Liver (tissue), 9 donors: Measurements from ENCODE around the gene PRPF31. TPM values are rescaled to one million over a fixed set of nuclear protein-coding genes. Genes with fewer than 3 reads are reported as not detected.

ENCODE experiments used
- DNase-seq: peaks from one replicate; pipeline ENCODE4 v3.0.0-alpha.2; 2017; ENCODE audit warnings: low spot score
- H3K27ac ChIP-seq, 2 donors: one replicate each; pipeline ENCODE4 v1.7.0; 2013; ENCODE audit warnings: inconsistent platforms in 2 of 2, low read length in 2 of 2, control low read depth in 1 of 2, low read depth in 1 of 2, mild to moderate bottlenecking in 1 of 2
- H3K27me3 ChIP-seq, 4 donors: one replicate each; pipeline versions ENCODE4 v1.6.1 to v1.7.0; 2013; ENCODE audit warnings: low read length in 3 of 4, inconsistent platforms in 1 of 4, mild to moderate bottlenecking in 1 of 4, moderate library complexity in 1 of 4; ENCODE audit not compliant: control insufficient read depth in 4 of 4, insufficient read depth in 4 of 4
- H3K36me3 ChIP-seq, 4 donors: one replicate each; pipeline versions ENCODE4 v1.6.1 to v1.7.0; 2013; ENCODE audit warnings: low read length in 3 of 4, mild to moderate bottlenecking in 3 of 4, low read depth in 1 of 4, moderate library complexity in 1 of 4; ENCODE audit not compliant: control insufficient read depth in 4 of 4, insufficient read depth in 3 of 4
- H3K4me1 ChIP-seq, 4 donors: one replicate each; pipeline versions ENCODE4 v1.6.1 to v1.7.0; 2013; ENCODE audit warnings: low read length in 3 of 4, mild to moderate bottlenecking in 3 of 4, moderate library complexity in 1 of 4; ENCODE audit not compliant: control insufficient read depth in 4 of 4, insufficient read depth in 4 of 4
- H3K4me3 ChIP-seq, 3 donors: one replicate each; pipeline versions ENCODE4 v1.6.1 to v1.7.0; 2013; ENCODE audit warnings: low read length in 3 of 3, control low read depth in 1 of 3, low read depth in 1 of 3, mild to moderate bottlenecking in 1 of 3
- H3K9ac ChIP-seq, 2 donors: one replicate each; pipeline ENCODE4 v1.7.0; 2013; ENCODE audit warnings: low read length in 2 of 2, mild to moderate bottlenecking in 2 of 2, moderate library complexity in 2 of 2, control low read depth in 1 of 2, low read depth in 1 of 2
- H3K9me3 ChIP-seq, 4 donors: one replicate each; pipeline versions ENCODE4 v1.6.1 to v1.7.0; 2013; ENCODE audit warnings: low read length in 3 of 4; ENCODE audit not compliant: control insufficient read depth in 4 of 4
- EGR1 ChIP-seq, 2 donors: IDR thresholded peaks; 2 replicates each; pipeline ENCODE4 v1.6.1; 2016 to 2018; ENCODE audit warnings: antibody characterized with exemption in 2 of 2, low read depth in 2 of 2
- FOXA1 ChIP-seq: IDR thresholded peaks from 2 replicates; pipeline ENCODE4 v1.6.1; 2016; ENCODE audit warnings: antibody characterized with exemption
- FOXA2 ChIP-seq: IDR thresholded peaks from 2 replicates; pipeline ENCODE4 v1.6.1; 2016; ENCODE audit warnings: antibody characterized with exemption
- GABPA ChIP-seq, 2 donors: IDR thresholded peaks in 1 of 2; conservative IDR thresholded peaks in 1 of 2; 2 replicates each; pipeline ENCODE4 v1.6.1; 2016; ENCODE audit warnings: antibody characterized with exemption in 2 of 2, mild to moderate bottlenecking in 1 of 2, moderate library complexity in 1 of 2
- HNF4A ChIP-seq, 2 donors: conservative IDR thresholded peaks; 2 replicates each; pipeline ENCODE4 v1.6.1; 2016; ENCODE audit warnings: antibody characterized with exemption in 2 of 2, mild to moderate bottlenecking in 2 of 2
- HNF4G ChIP-seq: IDR thresholded peaks from 2 replicates; pipeline ENCODE4 v1.6.1; 2016; ENCODE audit warnings: antibody characterized with exemption
- JUND ChIP-seq, 2 donors: IDR thresholded peaks; 2 replicates each; pipeline ENCODE4 v1.6.1; 2016; ENCODE audit warnings: antibody characterized with exemption in 2 of 2
- NR2F2 ChIP-seq: IDR thresholded peaks from 2 replicates; pipeline ENCODE4 v1.6.1; 2016; ENCODE audit warnings: antibody characterized with exemption
- RAD21 ChIP-seq, 2 donors: IDR thresholded peaks; 2 replicates each; pipeline ENCODE4 v1.6.1; 2016; ENCODE audit warnings: antibody characterized with exemption in 2 of 2, mild to moderate bottlenecking in 2 of 2
- RXRA ChIP-seq, 2 donors: IDR thresholded peaks; 2 replicates each; pipeline ENCODE4 v1.6.1; 2017 to 2018; ENCODE audit warnings: antibody characterized with exemption in 2 of 2, mild to moderate bottlenecking in 1 of 2
- SP1 ChIP-seq: IDR thresholded peaks from 2 replicates; pipeline ENCODE4 v1.6.1; 2018; ENCODE audit warnings: antibody characterized with exemption, mild to moderate bottlenecking
- TAF1 ChIP-seq: conservative IDR thresholded peaks from 2 replicates; pipeline ENCODE4 v1.6.1; 2016; ENCODE audit warnings: antibody characterized with exemption, mild to moderate bottlenecking
- YY1 ChIP-seq: IDR thresholded peaks from 2 replicates; pipeline ENCODE4 v1.6.1; 2016; ENCODE audit warnings: antibody characterized with exemption, mild to moderate bottlenecking
- WGBS: extraction: QIAGEN DNeasy Blood & Tissue Kit; methylation state at CpG from one replicate; pipeline ENCODE4 v1.1.7; 2013; 5-methylcytosine and 5-hydroxymethylcytosine counted together
- polyA plus RNA-seq, 2 donors: library from polyadenylated mRNA; stranded (reverse) in 1 of 2; unstranded in 1 of 2; fragments of 200-250 nt in 1 of 2; fragments of >200 nt in 1 of 2; fragmentation: Nextera tagmentation in 1 of 2; extraction: Ambion mirVana in 1 of 2; gene quantifications; one replicate each; pipeline versions ENCODE4 v1.2.1 to v1.2.3, GENCODE V29; 2013 to 2015
- total RNA-seq, 2 donors: library from RNA; depleted of rRNA; stranded (reverse); fragments of >200 nt; gene quantifications; one replicate each; pipeline ENCODE4 v1.2.3, GENCODE V29; 2014
- TF ChIP-seq, protein P1 (sequence below): fragments of 150-350 bp; IDR thresholded peaks from 2 replicates; pipeline ENCODE4 v1.5.1; 2017; ENCODE audit warnings: improper control_type of control experiment, low read depth, low read length; ENCODE audit not compliant: missing input control
- TF ChIP-seq, protein P2 (sequence below): IDR thresholded peaks from 2 replicates; pipeline ENCODE4 v1.6.1; 2016; ENCODE audit warnings: antibody characterized with exemption
- TF ChIP-seq, protein P3 (sequence below): IDR thresholded peaks from 2 replicates; pipeline ENCODE4 v1.6.1; 2016; ENCODE audit warnings: antibody characterized with exemption, mild to moderate bottlenecking
- TF ChIP-seq, protein P4 (sequence below): IDR thresholded peaks from 2 replicates; pipeline ENCODE4 v1.6.1; 2016; ENCODE audit warnings: antibody characterized with exemption
- TF ChIP-seq, protein P5 (sequence below): IDR thresholded peaks from 2 replicates; pipeline ENCODE4 v1.6.1; 2016; ENCODE audit warnings: antibody characterized with exemption
- donor health status: healthy.
- donor health status: healthy.
- donor health status: healthy.
- donor health status: healthy.
- donor health status: healthy.

The PRPF31 gene
- total and polyA plus RNA-seq, 4 donors, result 23.8 to 33.0 (median 28.7) TPM

DNA sequence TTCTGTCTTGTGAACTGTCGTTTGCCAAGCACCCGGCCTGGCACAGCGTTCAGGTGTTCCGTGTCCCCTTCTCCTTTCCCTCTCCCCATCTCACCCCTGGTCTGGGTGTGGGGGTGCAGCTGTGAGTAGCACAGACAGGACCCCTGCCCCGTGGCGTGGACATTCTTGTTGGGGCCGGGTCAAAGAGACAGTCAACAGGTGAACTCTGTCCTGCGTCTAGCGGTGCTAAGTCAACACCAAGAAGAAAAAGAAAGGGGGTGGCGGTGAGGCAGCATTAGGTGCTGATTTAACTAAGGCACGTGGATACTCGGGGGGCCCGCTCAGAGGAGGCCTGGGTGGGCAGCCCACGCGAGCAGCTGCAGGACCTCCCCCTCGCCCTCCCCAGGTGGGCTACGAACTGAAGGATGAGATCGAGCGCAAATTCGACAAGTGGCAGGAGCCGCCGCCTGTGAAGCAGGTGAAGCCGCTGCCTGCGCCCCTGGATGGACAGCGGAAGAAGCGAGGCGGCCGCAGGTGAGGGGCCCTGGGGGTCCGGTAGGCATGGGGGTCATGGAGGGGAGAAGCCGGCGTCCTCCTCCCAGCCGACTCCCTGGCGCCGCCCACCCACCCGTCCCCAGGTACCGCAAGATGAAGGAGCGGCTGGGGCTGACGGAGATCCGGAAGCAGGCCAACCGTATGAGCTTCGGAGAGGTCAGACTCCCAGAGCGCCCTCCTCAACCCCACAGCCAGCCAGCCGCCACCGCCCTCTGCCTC is 12.3 kb downstream of the PRPF31 start:
- Histone ChIP-seq H3K4me3 (no peak overlapping the region), H3K27ac (no peak overlapping the region), H3K9me3 (no peaks in the 10 kb centered on the region), H3K9ac (no peak overlapping the region), H3K27me3 (no peaks in the 10 kb centered on the region), H3K36me3 (peaks cover 7 to 82% (median 36%) of the 10 kb centered on the region in 4 donors), H3K4me1 (no peaks in the 10 kb centered on the region)
- DNase-seq, result no peak
- TF ChIP-seq HNF4G, result no peak
- TF ChIP-seq NR2F2, result no peak
- WGBS, result 92% methylated on average over 44 of the region's 44 CpGs

DNA sequence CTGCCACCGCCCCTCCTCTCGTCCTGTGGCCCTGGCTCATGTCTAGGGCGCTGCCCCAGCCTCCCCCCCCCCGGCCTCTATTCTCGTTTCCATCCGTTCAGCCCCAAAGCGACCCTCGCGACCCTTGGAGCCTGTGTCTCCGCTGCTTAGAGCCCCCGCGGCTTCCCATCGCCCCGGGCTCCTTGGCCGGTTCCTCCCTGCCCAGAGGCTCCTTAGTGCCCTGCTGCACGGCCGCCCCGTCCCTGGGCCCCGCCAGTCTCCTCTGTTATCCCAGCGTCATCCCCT is 12.8 kb downstream of the PRPF31 start:
- peaks cover 7 to 77% (median 33%) of the 10 kb centered on the region in 4 donors for H3K36me3 ChIP-seq
- no peak overlapping the region for H3K4me3 ChIP-seq
- TF ChIP-seq FOXA2 (no peak), FOXA1 (no peak), RAD21 (IDR thresholded peaks at IDR 0.05) (no peak), SP1 (no peak), RXRA (IDR thresholded peaks at IDR 0.05) (no peak), TAF1 (no peak), EGR1 (IDR thresholded peaks at IDR 0.05; ENCODE audit: low read depth in 2 of 2) (no peak), HNF4A (conservative IDR thresholded peaks at IDR 0.05) (no peak), YY1 (no peak), HNF4G (no peak), NR2F2 (no peak), GABPA (IDR thresholded peaks at IDR 0.05 in 1 of 2, conservative IDR thresholded peaks at IDR 0.05 in 1 of 2) (no peak), JUND (IDR thresholded peaks at IDR 0.05) (no peak)
- TF ChIP-seq, protein P1, sequence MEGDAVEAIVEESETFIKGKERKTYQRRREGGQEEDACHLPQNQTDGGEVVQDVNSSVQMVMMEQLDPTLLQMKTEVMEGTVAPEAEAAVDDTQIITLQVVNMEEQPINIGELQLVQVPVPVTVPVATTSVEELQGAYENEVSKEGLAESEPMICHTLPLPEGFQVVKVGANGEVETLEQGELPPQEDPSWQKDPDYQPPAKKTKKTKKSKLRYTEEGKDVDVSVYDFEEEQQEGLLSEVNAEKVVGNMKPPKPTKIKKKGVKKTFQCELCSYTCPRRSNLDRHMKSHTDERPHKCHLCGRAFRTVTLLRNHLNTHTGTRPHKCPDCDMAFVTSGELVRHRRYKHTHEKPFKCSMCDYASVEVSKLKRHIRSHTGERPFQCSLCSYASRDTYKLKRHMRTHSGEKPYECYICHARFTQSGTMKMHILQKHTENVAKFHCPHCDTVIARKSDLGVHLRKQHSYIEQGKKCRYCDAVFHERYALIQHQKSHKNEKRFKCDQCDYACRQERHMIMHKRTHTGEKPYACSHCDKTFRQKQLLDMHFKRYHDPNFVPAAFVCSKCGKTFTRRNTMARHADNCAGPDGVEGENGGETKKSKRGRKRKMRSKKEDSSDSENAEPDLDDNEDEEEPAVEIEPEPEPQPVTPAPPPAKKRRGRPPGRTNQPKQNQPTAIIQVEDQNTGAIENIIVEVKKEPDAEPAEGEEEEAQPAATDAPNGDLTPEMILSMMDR, result no peak
- TF ChIP-seq, protein P2, sequence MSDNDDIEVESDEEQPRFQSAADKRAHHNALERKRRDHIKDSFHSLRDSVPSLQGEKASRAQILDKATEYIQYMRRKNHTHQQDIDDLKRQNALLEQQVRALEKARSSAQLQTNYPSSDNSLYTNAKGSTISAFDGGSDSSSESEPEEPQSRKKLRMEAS, result no peak
- TF ChIP-seq, protein P3, sequence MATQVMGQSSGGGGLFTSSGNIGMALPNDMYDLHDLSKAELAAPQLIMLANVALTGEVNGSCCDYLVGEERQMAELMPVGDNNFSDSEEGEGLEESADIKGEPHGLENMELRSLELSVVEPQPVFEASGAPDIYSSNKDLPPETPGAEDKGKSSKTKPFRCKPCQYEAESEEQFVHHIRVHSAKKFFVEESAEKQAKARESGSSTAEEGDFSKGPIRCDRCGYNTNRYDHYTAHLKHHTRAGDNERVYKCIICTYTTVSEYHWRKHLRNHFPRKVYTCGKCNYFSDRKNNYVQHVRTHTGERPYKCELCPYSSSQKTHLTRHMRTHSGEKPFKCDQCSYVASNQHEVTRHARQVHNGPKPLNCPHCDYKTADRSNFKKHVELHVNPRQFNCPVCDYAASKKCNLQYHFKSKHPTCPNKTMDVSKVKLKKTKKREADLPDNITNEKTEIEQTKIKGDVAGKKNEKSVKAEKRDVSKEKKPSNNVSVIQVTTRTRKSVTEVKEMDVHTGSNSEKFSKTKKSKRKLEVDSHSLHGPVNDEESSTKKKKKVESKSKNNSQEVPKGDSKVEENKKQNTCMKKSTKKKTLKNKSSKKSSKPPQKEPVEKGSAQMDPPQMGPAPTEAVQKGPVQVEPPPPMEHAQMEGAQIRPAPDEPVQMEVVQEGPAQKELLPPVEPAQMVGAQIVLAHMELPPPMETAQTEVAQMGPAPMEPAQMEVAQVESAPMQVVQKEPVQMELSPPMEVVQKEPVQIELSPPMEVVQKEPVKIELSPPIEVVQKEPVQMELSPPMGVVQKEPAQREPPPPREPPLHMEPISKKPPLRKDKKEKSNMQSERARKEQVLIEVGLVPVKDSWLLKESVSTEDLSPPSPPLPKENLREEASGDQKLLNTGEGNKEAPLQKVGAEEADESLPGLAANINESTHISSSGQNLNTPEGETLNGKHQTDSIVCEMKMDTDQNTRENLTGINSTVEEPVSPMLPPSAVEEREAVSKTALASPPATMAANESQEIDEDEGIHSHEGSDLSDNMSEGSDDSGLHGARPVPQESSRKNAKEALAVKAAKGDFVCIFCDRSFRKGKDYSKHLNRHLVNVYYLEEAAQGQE, result no peak
- TF ChIP-seq, protein P4, sequence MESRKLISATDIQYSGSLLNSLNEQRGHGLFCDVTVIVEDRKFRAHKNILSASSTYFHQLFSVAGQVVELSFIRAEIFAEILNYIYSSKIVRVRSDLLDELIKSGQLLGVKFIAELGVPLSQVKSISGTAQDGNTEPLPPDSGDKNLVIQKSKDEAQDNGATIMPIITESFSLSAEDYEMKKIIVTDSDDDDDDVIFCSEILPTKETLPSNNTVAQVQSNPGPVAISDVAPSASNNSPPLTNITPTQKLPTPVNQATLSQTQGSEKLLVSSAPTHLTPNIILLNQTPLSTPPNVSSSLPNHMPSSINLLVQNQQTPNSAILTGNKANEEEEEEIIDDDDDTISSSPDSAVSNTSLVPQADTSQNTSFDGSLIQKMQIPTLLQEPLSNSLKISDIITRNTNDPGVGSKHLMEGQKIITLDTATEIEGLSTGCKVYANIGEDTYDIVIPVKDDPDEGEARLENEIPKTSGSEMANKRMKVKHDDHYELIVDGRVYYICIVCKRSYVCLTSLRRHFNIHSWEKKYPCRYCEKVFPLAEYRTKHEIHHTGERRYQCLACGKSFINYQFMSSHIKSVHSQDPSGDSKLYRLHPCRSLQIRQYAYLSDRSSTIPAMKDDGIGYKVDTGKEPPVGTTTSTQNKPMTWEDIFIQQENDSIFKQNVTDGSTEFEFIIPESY, result no peak
- TF ChIP-seq, protein P5, sequence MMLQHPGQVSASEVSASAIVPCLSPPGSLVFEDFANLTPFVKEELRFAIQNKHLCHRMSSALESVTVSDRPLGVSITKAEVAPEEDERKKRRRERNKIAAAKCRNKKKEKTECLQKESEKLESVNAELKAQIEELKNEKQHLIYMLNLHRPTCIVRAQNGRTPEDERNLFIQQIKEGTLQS, result no peak
- no peak overlapping the region for H3K27ac ChIP-seq
- H3K9ac ChIP-seq, result no peak overlapping the region
- H3K27me3 ChIP-seq, result no peaks in the 10 kb centered on the region
- no peak for DNase-seq
- H3K9me3 ChIP-seq, result no peaks in the 10 kb centered on the region
- 92% methylated on average over 20 of the region's 20 CpGs for WGBS
- no peaks in the 10 kb centered on the region for H3K4me1 ChIP-seq
